SU-DHL-6 (cell line): ENCODE data around the gene NUDT14.

Experiments
- H2AFZ ChIP-seq: fragments of 200-600 bp; sonication (generic); 2 replicates; pipeline ENCODE4 v1.6.1; 2014; ENCODE audit warnings: low read depth, mild to moderate bottlenecking, moderate library complexity, mixed read lengths, antibody characterized with exemption, low read length; ENCODE audit not compliant: severe bottlenecking
- H3F3A ChIP-seq: fragments of 200-600 bp; shearing (Covaris generic); 2 replicates; pipeline ENCODE4 v1.6.0; 2016; ENCODE audit warnings: antibody characterized with exemption, mild to moderate bottlenecking; ENCODE audit not compliant: insufficient read depth
- H3K27ac ChIP-seq: fragments of 200-600 bp; sonication (generic); 2 replicates; pipeline ENCODE4 v1.5.1; 2016; ENCODE audit warnings: low read depth, mild to moderate bottlenecking, low read length, moderate library complexity, mixed read lengths
- H3K27me3 ChIP-seq: fragments of 200-600 bp; sonication (generic), shearing (Covaris generic); 2 replicates; pipeline ENCODE4 v1.6.0; 2014; ENCODE audit warnings: mild to moderate bottlenecking, low read length
- H3K36me3 ChIP-seq: fragments of 200-600 bp; sonication (generic); 2 replicates; pipeline ENCODE4 v1.6.1; 2014; ENCODE audit warnings: mild to moderate bottlenecking, low read length, mixed read lengths
- H3K4me2 ChIP-seq: fragments of 300-600, 200-600 bp; shearing (Covaris generic), sonication (generic); 2 replicates; pipeline ENCODE4 v1.6.0; 2014; ENCODE audit warnings: low read length, low read depth, mild to moderate bottlenecking; ENCODE audit not compliant: poor library complexity, severe bottlenecking
- H3K4me3 ChIP-seq: fragments of 200-600 bp; sonication (generic); 2 replicates; pipeline ENCODE4 v1.5.1; 2014; ENCODE audit warnings: antibody characterized with exemption, low read length, mild to moderate bottlenecking, mixed read lengths; ENCODE audit not compliant: insufficient read depth, poor library complexity, severe bottlenecking
- H3K79me2 ChIP-seq: fragments of 200-600 bp; sonication (generic); 2 replicates; pipeline ENCODE4 v1.6.1; 2014; ENCODE audit warnings: mild to moderate bottlenecking, low read length, moderate library complexity; ENCODE audit not compliant: insufficient read depth
- H3K9ac ChIP-seq: fragments of 200-600 bp; sonication (generic); 2 replicates; pipeline ENCODE4 v1.7.0; 2014; ENCODE audit warnings: mild to moderate bottlenecking, low read length
- H3K9me2 ChIP-seq: fragments of 200-600 bp; sonication (generic); replicated peaks from 2 replicates; pipeline ENCODE4 v1.6.1; 2014; ENCODE audit warnings: low read length; ENCODE audit not compliant: insufficient read depth
- H3K9me3 ChIP-seq: fragments of 200-600 bp; sonication (generic); 2 replicates; pipeline ENCODE4 v1.6.1; 2014; ENCODE audit warnings: low read length, mixed read lengths; ENCODE audit not compliant: insufficient read depth
- H4K20me1 ChIP-seq: fragments of 200-600 bp; sonication (generic); 2 replicates; pipeline ENCODE4 v1.6.1; 2014; ENCODE audit warnings: low read depth, mild to moderate bottlenecking, antibody characterized with exemption, low read length, moderate library complexity, mixed read lengths
- EZH2phosphoT487 ChIP-seq: fragments of 200-600 bp; sonication (generic), shearing (Covaris generic); conservative IDR thresholded peaks from 2 replicates; pipeline ENCODE4 v1.6.1; 2018; ENCODE audit warnings: mild to moderate bottlenecking, antibody characterized with exemption, low read length, moderate library complexity, mixed read lengths
- TF ChIP-seq, protein P1 (sequence below): fragments of 200-600 bp; sonication (generic); IDR thresholded peaks from one replicate; pipeline ENCODE4 v1.5.1; 2017; ENCODE audit warnings: antibody characterized with exemption, mild to moderate bottlenecking, low read length, moderate library complexity; ENCODE audit not compliant: insufficient read depth, poor library complexity, severe bottlenecking

NUDT14 gene

DNA sequence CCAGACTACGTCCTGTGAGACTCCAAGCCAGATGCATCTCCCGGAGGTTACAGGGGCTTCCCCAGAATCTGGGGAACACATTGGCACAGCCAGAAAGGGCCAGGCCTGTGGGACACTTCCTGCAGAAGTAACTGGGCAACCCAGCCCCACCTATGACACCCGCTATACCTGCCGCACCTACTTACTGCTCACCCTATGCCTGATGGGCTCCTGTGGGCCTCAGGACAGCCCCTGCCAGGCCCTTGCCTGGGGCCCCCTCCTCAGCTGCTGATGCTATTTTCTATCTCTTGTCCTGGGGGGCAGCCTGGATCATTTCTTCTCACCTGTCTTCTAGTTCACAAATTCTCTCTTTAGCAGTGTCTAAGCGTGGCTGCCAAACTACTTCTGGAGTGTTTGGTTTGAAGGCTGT is 41.3 kb downstream of the NUDT14 start:
- Histone ChIP-seq H3K36me3 (no peaks in the 10 kb centered on the region), H3K9ac (no peak overlapping the region), H2AFZ (no peak overlapping the region), H3K4me3 (no peak overlapping the region), H3K4me2 (no peak overlapping the region), H3K9me3 (peaks cover 9% of the 10 kb centered on the region; the same call in 1 of the 2 replicates), H3K79me2 (no peaks in the 10 kb centered on the region), H3K27ac (no peak overlapping the region), H3F3A (no peaks in the 10 kb centered on the region), H3K27me3 (no peaks in the 10 kb centered on the region), H4K20me1 (no peaks in the 10 kb centered on the region), H3K9me2 (no peaks in the 10 kb centered on the region)
- no peak for TF ChIP-seq EZH2phosphoT487
- TF ChIP-seq, protein P1, sequence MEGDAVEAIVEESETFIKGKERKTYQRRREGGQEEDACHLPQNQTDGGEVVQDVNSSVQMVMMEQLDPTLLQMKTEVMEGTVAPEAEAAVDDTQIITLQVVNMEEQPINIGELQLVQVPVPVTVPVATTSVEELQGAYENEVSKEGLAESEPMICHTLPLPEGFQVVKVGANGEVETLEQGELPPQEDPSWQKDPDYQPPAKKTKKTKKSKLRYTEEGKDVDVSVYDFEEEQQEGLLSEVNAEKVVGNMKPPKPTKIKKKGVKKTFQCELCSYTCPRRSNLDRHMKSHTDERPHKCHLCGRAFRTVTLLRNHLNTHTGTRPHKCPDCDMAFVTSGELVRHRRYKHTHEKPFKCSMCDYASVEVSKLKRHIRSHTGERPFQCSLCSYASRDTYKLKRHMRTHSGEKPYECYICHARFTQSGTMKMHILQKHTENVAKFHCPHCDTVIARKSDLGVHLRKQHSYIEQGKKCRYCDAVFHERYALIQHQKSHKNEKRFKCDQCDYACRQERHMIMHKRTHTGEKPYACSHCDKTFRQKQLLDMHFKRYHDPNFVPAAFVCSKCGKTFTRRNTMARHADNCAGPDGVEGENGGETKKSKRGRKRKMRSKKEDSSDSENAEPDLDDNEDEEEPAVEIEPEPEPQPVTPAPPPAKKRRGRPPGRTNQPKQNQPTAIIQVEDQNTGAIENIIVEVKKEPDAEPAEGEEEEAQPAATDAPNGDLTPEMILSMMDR, result no peak

DNA sequence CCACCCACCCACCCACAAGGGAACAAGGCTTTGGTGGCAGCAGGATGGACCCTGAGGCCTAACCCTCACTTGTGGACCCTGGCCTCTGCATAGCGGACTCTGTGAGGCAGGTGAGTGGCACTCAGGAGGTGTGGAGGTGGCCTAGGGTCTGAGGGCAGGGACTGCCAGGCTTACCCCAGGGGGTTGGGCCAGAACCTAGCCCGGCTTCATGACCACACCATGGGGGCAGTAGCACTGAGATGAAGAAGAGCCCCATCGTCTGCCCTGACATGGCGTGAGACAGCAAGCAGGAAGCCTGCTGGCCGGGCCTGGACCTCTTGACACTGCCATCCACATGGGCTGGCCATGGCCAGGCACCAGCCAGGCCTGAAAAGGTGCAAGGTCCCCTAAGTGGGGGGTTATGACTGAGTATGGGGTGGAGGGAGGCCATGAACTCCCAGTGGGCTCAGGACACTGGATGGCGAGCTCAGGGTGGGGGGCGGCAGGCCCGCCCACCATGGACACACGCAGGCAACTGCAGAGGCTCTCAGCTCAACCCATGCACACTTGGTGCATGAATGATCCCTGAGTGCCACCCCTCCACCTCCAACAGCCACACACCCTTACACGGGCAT is 41.8 kb downstream of the NUDT14 start:
- Histone ChIP-seq H3K9ac (no peak overlapping the region), H3K79me2 (no peaks in the 10 kb centered on the region), H2AFZ (no peak overlapping the region), H3K36me3 (no peaks in the 10 kb centered on the region), H3K27me3 (no peaks in the 10 kb centered on the region), H3F3A (no peaks in the 10 kb centered on the region), H3K4me2 (no peak overlapping the region), H3K9me2 (no peaks in the 10 kb centered on the region), H4K20me1 (no peaks in the 10 kb centered on the region), H3K27ac (no peak overlapping the region), H3K9me3 (peaks cover 9% of the 10 kb centered on the region; the same call in 1 of the 2 replicates), H3K4me3 (no peak overlapping the region)
- TF ChIP-seq, protein P1, result no peak
- TF ChIP-seq EZH2phosphoT487, result no peak

DNA sequence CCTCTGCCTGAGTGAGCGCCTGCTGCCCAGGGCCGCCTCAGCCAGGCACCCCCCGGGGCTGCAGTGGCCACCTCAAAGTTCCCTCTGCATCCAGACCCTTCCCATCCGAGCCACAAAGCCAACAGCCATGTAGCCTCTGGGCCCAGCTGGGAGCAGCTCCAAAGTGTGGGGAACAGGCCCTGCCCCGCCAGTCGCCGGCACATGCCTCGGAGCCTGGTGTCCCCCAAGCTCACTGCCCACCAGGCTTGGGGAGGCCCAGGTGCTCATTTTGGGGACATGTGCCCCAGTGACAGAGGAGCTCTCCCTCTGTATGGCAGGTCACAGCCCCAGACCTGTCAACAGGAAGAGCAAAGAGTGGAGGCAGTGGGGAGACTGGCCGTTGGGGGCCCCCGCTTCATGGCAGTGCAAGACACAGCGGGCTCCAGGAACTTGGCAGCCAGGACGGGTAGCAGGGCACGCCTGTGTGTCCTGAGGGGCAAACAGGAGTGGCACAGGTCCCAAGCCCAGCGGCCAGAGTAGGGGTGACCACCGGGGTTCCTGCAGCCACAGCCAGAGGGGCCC is 42.5 kb downstream of the NUDT14 start:
- no peak overlapping the region for H3K9ac ChIP-seq

More for the DNA sequence above, 42.5 kb downstream of the NUDT14 start:
- H3K79me2 ChIP-seq, result no peaks in the 10 kb centered on the region
- H3F3A ChIP-seq, result no peaks in the 10 kb centered on the region
- no peaks in the 10 kb centered on the region for H3K27me3 ChIP-seq
- H4K20me1 ChIP-seq, result no peaks in the 10 kb centered on the region
- H3K27ac ChIP-seq, result no peak overlapping the region
- TF ChIP-seq, protein P1, result no peak
- TF ChIP-seq EZH2phosphoT487, result no peak
- no peak overlapping the region for H3K4me2 ChIP-seq
- peaks cover 9% of the 10 kb centered on the region; the same call in 1 of the 2 replicates for H3K9me3 ChIP-seq
- no peaks in the 10 kb centered on the region for H3K36me3 ChIP-seq
- no peak overlapping the region for H3K4me3 ChIP-seq
- no peak overlapping the region for H2AFZ ChIP-seq
- no peaks in the 10 kb centered on the region for H3K9me2 ChIP-seq
